Body of pancreas (tissue), 4 donors: ENCODE data around the gene CDA.

Source experiments
- POLR2A ChIP-seq, 3 donors: fragments of 450-650 bp; IDR thresholded peaks; one replicate each; pipeline ENCODE4 v1.6.1; 2016; ENCODE audit warnings: antibody characterized with exemption in 3 of 3, mild to moderate bottlenecking in 2 of 3
- TF ChIP-seq, protein P1 (sequence below), 7 experiments: fragments of 450-650 bp in 4 of 7; fragments of 200-600 bp in 3 of 7; sonication (generic) in 3 of 7; IDR thresholded peaks; one replicate each; pipeline ENCODE4 v1.5.1; 2016 to 2019; ENCODE audit warnings: antibody characterized with exemption in 7 of 7

DNA sequence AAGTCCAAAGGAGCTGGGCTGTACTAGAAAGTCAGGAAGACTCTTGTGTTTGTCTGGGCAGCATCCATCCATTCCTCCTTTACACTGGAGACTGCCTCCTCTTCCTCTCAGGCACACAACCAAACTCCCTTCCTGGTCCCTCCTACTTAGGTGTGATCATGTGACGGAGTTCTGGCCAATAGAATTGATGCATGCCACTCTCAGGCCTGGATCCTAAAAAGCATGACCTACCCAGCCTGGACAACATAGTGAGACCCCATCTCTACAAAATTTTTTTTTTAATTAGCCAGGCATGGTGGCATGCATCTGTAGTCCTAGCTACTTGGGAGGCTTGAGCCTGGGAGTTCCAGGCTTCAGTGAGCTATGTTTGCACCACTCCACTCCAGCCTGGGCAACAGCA is 27.9 kb upstream of the CDA start:
- TF ChIP-seq, protein P1, sequence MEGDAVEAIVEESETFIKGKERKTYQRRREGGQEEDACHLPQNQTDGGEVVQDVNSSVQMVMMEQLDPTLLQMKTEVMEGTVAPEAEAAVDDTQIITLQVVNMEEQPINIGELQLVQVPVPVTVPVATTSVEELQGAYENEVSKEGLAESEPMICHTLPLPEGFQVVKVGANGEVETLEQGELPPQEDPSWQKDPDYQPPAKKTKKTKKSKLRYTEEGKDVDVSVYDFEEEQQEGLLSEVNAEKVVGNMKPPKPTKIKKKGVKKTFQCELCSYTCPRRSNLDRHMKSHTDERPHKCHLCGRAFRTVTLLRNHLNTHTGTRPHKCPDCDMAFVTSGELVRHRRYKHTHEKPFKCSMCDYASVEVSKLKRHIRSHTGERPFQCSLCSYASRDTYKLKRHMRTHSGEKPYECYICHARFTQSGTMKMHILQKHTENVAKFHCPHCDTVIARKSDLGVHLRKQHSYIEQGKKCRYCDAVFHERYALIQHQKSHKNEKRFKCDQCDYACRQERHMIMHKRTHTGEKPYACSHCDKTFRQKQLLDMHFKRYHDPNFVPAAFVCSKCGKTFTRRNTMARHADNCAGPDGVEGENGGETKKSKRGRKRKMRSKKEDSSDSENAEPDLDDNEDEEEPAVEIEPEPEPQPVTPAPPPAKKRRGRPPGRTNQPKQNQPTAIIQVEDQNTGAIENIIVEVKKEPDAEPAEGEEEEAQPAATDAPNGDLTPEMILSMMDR (IDR thresholded peaks at IDR 0.05), result no peak
- TF ChIP-seq POLR2A (IDR thresholded peaks at IDR 0.05), result no peak
